ENCODE measurements around the gene CD27. TPM values are rescaled to one million over a fixed set of nuclear protein-coding genes. Genes with fewer than 3 reads are reported as not detected.

The CD27 gene
- total RNA-seq, 3 donors from 2014 or later: 0.64 to 4.3 (median 2.6) TPM

DNA sequence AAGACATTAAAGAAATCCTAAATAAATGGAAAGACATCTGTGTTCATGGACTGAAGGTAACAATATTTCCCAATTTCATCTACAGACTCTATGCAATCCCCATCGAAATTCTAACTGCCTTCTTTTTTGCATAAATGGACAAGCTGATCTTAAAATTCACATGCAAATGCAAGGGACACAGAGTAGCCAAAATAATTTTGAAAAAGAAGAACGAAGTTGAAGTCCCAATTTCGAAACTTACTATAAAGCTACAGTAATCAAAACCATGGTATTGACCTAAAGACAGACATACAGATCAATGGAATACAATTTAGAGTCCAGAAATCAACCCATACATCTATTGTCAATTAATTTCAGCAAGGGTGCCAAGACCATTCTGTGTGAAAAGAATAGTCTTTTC lies 16.4 kb upstream of the CD27 start:
- H3K36me3 ChIP-seq: no peaks in the 10 kb centered on the region
- no peak overlapping the region for H3K27ac ChIP-seq
- no peaks in the 10 kb centered on the region for H3K9me3 ChIP-seq
- no peak for DNase-seq (ENCODE audit: low spot score in 2 of 2)
- intact Hi-C loops (cut with DNase I; ENCODE audit: low total_unique reads): loop anchor here (5.0 to 10.0 kb wide), 2 partner anchors 106 to 441 kb away; partner anchors contain the start of gene GAPDH
- no peak overlapping the region for H3K4me3 ChIP-seq
- H3K27me3 ChIP-seq: no peaks in the 10 kb centered on the region
- peaks cover 3 to 4% of the 10 kb centered on the region in 2 donors for H3K4me1 ChIP-seq
- TF ChIP-seq POLR2AphosphoS5 (IDR thresholded peaks at IDR 0.05) (no peak), POLR2A (IDR thresholded peaks at IDR 0.05) (no peak)
- TF ChIP-seq, protein P1, sequence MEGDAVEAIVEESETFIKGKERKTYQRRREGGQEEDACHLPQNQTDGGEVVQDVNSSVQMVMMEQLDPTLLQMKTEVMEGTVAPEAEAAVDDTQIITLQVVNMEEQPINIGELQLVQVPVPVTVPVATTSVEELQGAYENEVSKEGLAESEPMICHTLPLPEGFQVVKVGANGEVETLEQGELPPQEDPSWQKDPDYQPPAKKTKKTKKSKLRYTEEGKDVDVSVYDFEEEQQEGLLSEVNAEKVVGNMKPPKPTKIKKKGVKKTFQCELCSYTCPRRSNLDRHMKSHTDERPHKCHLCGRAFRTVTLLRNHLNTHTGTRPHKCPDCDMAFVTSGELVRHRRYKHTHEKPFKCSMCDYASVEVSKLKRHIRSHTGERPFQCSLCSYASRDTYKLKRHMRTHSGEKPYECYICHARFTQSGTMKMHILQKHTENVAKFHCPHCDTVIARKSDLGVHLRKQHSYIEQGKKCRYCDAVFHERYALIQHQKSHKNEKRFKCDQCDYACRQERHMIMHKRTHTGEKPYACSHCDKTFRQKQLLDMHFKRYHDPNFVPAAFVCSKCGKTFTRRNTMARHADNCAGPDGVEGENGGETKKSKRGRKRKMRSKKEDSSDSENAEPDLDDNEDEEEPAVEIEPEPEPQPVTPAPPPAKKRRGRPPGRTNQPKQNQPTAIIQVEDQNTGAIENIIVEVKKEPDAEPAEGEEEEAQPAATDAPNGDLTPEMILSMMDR (IDR thresholded peaks at IDR 0.05): no peak

DNA sequence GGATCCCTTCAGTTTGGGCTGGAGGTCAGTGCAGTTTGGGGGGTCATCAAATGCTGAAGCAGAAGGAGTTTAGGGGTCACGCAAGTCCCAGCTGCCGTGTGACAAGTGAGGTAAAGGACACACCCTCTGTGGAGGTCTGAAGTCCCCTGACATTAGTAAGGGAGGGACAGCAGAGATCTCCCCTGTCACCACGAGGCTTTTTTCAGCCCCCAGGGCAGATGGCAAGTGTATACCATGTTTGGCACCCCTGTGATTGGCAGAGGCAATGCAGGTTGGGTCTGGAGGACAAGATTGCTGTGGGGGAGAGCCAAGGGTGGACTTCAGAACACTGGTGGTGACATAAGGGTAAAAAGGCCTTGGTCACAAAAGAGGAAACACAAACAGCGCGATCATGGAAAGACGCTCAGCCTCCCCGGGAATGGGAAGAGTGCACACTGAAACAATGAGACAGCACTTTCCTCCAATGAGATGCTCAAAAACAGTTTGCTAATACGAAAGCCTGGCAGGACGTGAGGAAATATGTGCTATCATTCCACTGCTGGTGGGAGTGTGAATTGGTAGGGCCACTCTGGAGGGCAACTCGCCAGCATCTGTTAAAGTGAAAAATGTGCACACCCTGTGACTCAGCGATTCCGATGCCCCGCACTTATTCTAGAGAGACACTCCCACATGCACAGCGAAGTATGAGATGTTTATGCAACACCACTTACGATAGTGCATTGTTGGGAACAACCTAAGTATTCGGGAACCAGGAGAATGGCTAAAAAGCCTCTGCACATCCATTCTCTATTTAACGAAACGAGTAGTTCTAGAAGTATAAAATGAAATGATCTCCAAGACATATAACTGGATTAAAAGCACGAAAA lies 14.4 kb upstream of the CD27 start:
- peak in 1 of 3 donors; percentile 83 for TF ChIP-seq POLR2AphosphoS5 (IDR thresholded peaks at IDR 0.05)
- TF ChIP-seq POLR2A (IDR thresholded peaks at IDR 0.05): no peak
- TF ChIP-seq, protein P1 (IDR thresholded peaks at IDR 0.05): no peak
- intact Hi-C loops (cut with DNase I; ENCODE audit: low total_unique reads): no loop called here
- Histone ChIP-seq H3K36me3 (no peaks in the 10 kb centered on the region), H3K27ac (peak overlapping the region; percentile 68 to 80), H3K9me3 (no peaks in the 10 kb centered on the region), H3K4me3 (peak overlapping the region; percentile 7 to 58 (median 34)), H3K4me1 (peaks cover 0 to 3% of the 10 kb centered on the region in 2 donors), H3K27me3 (no peaks in the 10 kb centered on the region)
- DNase-seq (ENCODE audit: low spot score in 2 of 2): peak in 1 of 2 donors; percentile 64

DNA sequence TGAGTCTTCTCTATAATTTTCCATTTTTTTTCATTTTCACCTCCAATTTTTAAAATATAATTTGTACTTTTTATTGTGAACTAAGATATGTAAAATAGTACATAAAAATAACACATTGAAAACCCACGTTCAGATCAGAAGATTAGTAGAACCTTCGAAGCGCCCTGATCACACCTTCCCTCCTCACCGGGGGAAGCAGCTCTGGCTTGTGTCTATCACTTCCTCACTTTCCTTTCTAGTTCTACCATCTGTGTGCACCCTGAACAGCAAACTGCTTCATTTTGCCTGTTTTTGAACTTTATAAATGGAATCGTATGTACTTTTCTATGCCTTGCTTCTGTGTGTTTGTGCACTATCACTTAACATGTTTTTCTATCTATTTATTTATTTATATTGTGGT lies 11.8 kb upstream of the CD27 start:
- Histone ChIP-seq H3K27ac (no peak overlapping the region), H3K27me3 (no peaks in the 10 kb centered on the region), H3K4me3 (no peak overlapping the region), H3K36me3 (no peaks in the 10 kb centered on the region), H3K9me3 (no peaks in the 10 kb centered on the region), H3K4me1 (peaks cover 0 to 3% of the 10 kb centered on the region in 2 donors)
- DNase-seq (ENCODE audit: low spot score in 2 of 2): no peak
- no peak for TF ChIP-seq POLR2A (IDR thresholded peaks at IDR 0.05)
- no peak for TF ChIP-seq POLR2AphosphoS5 (IDR thresholded peaks at IDR 0.05)
- TF ChIP-seq, protein P1 (IDR thresholded peaks at IDR 0.05): no peak
- intact Hi-C loops (cut with DNase I; ENCODE audit: low total_unique reads): no loop called here

GRCh38 chr12:6434205-6435140 lies 10.3 kb upstream of the CD27 start:
- H3K27ac ChIP-seq: no peak overlapping the region
- no peaks in the 10 kb centered on the region for H3K27me3 ChIP-seq
- H3K9me3 ChIP-seq: no peaks in the 10 kb centered on the region
- H3K4me1 ChIP-seq: peaks cover 0 to 3% of the 10 kb centered on the region in 2 donors
- TF ChIP-seq POLR2A (IDR thresholded peaks at IDR 0.05) (no peak), POLR2AphosphoS5 (IDR thresholded peaks at IDR 0.05) (no peak)
- TF ChIP-seq, protein P1 (IDR thresholded peaks at IDR 0.05): no peak
- no peak for DNase-seq (ENCODE audit: low spot score in 2 of 2)
- H3K36me3 ChIP-seq: no peaks in the 10 kb centered on the region
- intact Hi-C loops (cut with DNase I; ENCODE audit: low total_unique reads): no loop called here
- H3K4me3 ChIP-seq: no peak overlapping the region
